Hepatocyte (in vitro differentiated cells): ENCODE data around the gene MAN1C1. TPM values are rescaled to one million over a fixed set of nuclear protein-coding genes. Genes with fewer than 3 reads are reported as not detected.

Source experiments
- DNase-seq: peaks from one replicate; pipeline ENCODE4 v3.0.0-alpha.2; 2016; ENCODE audit warnings: low spot score
- H2AFZ ChIP-seq: fragments of 200-600 bp; sonication (generic); 2 replicates; pipeline ENCODE4 v1.6.0; 2016; ENCODE audit warnings: antibody characterized with exemption, mild to moderate bottlenecking
- H3K27ac ChIP-seq: fragments of 200-600 bp; sonication (generic); 2 replicates; pipeline ENCODE4 v1.5.1; 2016; ENCODE audit warnings: mild to moderate bottlenecking
- H3K27me3 ChIP-seq: fragments of 200-600 bp; sonication (generic); 2 replicates; pipeline ENCODE4 v1.6.1; 2016
- H3K36me3 ChIP-seq: fragments of 200-600 bp; sonication (generic); replicated peaks from 2 replicates; pipeline ENCODE4 v1.5.1; 2016; ENCODE audit warnings: low read depth; ENCODE audit not compliant: insufficient read depth
- H3K4me1 ChIP-seq: fragments of 200-600 bp; sonication (generic); 2 replicates; pipeline ENCODE4 v1.5.1; 2016; ENCODE audit warnings: mild to moderate bottlenecking, moderate library complexity; ENCODE audit not compliant: insufficient read depth
- H3K4me2 ChIP-seq: fragments of 200-600 bp; sonication (generic); 2 replicates; pipeline ENCODE4 v1.6.0; 2016
- H3K4me3 ChIP-seq: fragments of 200-600 bp; sonication (generic); 2 replicates; pipeline ENCODE4 v1.5.1; 2016; ENCODE audit warnings: mild to moderate bottlenecking
- H3K79me2 ChIP-seq: fragments of 200-600 bp; sonication (generic); 2 replicates; pipeline ENCODE4 v1.6.0; 2017; ENCODE audit warnings: mild to moderate bottlenecking
- H3K9me2 ChIP-seq: fragments of 200-600 bp; sonication (generic); replicated peaks from 2 replicates; pipeline ENCODE4 v1.6.0; 2017; ENCODE audit warnings: mild to moderate bottlenecking; ENCODE audit not compliant: insufficient read depth
- H3K9me3 ChIP-seq: fragments of 200-600 bp; sonication (generic); 2 replicates; pipeline ENCODE4 v1.5.1; 2016; ENCODE audit warnings: low read depth, mild to moderate bottlenecking
- H4K20me1 ChIP-seq: fragments of 200-600 bp; sonication (generic); 2 replicates; pipeline ENCODE4 v1.6.0; 2016; ENCODE audit warnings: mild to moderate bottlenecking; ENCODE audit not compliant: insufficient read depth, poor library complexity, severe bottlenecking
- EZH2 ChIP-seq: fragments of 200-600 bp; sonication (generic); IDR thresholded peaks from 2 replicates; pipeline ENCODE4 v1.6.1; 2016; ENCODE audit warnings: antibody characterized with exemption, mild to moderate bottlenecking, borderline replicate concordance
- EZH2phosphoT487 ChIP-seq: fragments of 200-600 bp; sonication (generic); IDR thresholded peaks from one replicate; pipeline ENCODE4 v1.6.1; 2018; ENCODE audit warnings: antibody characterized with exemption, mild to moderate bottlenecking, low read depth, moderate library complexity; ENCODE audit not compliant: unreplicated experiment, severe bottlenecking
- WGBS: methylation state at CpG from one replicate; pipeline ENCODE4 v1.1.6; 2016; ENCODE audit warnings: low lambda C conversion rate; ENCODE audit errors: missing lambda C conversion rate; 5-methylcytosine and 5-hydroxymethylcytosine counted together
- polyA plus RNA-seq: library from polyadenylated mRNA; unstranded; fragments of >200 nt; fragmentation: Nextera tagmentation; extraction: Ambion mirVana; gene quantifications from 2 replicates; pipeline ENCODE4 v1.2.1, GENCODE V29; 2016
- total RNA-seq: library from RNA; depleted of rRNA; stranded (reverse); fragments of >200 nt; gene quantifications from 2 replicates; pipeline ENCODE4 v1.2.3, GENCODE V29; 2014
- TF ChIP-seq, protein P1 (sequence below): fragments of 200-600 bp; sonication (generic); IDR thresholded peaks from 2 replicates; pipeline ENCODE4 v1.5.1; 2016; ENCODE audit warnings: antibody characterized with exemption, mild to moderate bottlenecking; ENCODE audit not compliant: poor library complexity

The MAN1C1 gene
- total and polyA plus RNA-seq, 2 experiments from 2014 or later, result 20.6 to 29.3 TPM

DNA sequence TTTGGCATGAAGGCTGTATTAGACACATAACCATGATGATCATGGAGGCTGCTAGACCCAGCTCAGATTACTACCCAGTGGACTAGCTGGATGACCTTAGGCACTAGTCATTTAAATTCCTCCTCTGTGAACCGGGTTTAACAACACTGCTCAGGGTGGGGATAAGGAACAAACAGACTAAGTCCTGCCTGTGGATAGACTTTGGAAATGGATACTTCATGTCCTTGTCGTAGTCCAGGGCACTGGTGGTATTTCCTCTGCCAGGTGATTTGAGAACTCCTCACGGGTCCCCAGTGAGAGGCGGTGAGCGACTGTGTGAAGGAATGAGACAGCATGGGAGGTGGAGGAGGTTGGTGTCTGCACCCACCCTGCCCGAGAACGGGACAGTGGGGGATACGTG lies 110.5 kb downstream of the MAN1C1 start:
- no peak overlapping the region for H3K4me2 ChIP-seq
- H4K20me1 ChIP-seq, result no peaks in the 10 kb centered on the region
- no peaks in the 10 kb centered on the region for H3K79me2 ChIP-seq
- peaks cover 20% of the 10 kb centered on the region for H3K4me1 ChIP-seq
- H3K9me3 ChIP-seq, result no peaks in the 10 kb centered on the region
- no peak overlapping the region for H3K4me3 ChIP-seq
- H3K9me2 ChIP-seq, result no peaks in the 10 kb centered on the region
- peak overlapping the region; percentile 61 for H3K27ac ChIP-seq
- no peaks in the 10 kb centered on the region for H3K27me3 ChIP-seq
- no peak for DNase-seq
- 69% methylated on average over 8 of the region's 8 CpGs for WGBS
- H2AFZ ChIP-seq, result no peak overlapping the region
- TF ChIP-seq EZH2phosphoT487 (no peak), EZH2 (no peak)
- TF ChIP-seq, protein P1, sequence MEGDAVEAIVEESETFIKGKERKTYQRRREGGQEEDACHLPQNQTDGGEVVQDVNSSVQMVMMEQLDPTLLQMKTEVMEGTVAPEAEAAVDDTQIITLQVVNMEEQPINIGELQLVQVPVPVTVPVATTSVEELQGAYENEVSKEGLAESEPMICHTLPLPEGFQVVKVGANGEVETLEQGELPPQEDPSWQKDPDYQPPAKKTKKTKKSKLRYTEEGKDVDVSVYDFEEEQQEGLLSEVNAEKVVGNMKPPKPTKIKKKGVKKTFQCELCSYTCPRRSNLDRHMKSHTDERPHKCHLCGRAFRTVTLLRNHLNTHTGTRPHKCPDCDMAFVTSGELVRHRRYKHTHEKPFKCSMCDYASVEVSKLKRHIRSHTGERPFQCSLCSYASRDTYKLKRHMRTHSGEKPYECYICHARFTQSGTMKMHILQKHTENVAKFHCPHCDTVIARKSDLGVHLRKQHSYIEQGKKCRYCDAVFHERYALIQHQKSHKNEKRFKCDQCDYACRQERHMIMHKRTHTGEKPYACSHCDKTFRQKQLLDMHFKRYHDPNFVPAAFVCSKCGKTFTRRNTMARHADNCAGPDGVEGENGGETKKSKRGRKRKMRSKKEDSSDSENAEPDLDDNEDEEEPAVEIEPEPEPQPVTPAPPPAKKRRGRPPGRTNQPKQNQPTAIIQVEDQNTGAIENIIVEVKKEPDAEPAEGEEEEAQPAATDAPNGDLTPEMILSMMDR, result no peak
- H3K36me3 ChIP-seq, result no peaks in the 10 kb centered on the region

DNA sequence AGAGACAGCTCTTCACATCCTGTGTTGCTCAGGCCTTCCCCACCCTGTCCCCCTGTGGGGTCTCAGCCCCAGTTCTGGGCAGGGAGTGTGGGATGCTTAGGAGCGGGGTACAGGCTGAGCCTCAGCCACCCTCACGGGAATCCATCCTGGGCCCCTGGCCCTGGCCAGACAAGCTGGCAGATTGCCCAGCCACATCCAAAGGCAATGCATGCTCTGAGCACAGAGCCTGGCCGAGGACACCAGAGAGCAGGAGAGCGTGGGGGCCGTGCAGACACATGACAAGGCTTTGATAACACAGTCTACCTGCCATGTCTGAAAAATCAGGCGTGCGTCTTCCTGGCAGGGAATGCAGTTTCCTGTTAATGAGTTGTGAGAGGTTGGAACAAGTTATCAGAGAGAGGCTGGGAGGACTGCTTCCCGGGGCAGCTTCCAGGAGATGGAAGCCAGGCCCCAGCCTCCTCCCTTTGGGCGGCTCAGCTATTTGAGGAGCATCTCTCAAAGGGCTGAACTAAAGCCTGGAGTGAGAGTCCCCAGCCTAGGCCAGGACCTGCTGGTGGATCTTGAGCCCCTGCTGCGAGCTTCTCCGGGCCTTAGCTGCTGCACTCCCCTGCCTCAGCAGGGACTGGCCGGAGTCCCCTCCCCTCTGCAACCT lies 111.2 kb downstream of the MAN1C1 start:
- Histone ChIP-seq H3K4me2 (peak overlapping the region; percentile 23), H3K36me3 (no peaks in the 10 kb centered on the region), H3K4me3 (no peak overlapping the region), H2AFZ (no peak overlapping the region), H3K27me3 (no peaks in the 10 kb centered on the region), H3K79me2 (no peaks in the 10 kb centered on the region), H3K9me3 (no peaks in the 10 kb centered on the region), H3K9me2 (no peaks in the 10 kb centered on the region), H4K20me1 (no peaks in the 10 kb centered on the region), H3K27ac (peak overlapping the region; percentile 61), H3K4me1 (peaks cover 20% of the 10 kb centered on the region)
- 19% methylated on average over 9 of the region's 12 CpGs for WGBS
- TF ChIP-seq, protein P1, result no peak
- TF ChIP-seq EZH2phosphoT487 (no peak), EZH2 (no peak)
- DNase-seq, result peak; percentile 84

DNA sequence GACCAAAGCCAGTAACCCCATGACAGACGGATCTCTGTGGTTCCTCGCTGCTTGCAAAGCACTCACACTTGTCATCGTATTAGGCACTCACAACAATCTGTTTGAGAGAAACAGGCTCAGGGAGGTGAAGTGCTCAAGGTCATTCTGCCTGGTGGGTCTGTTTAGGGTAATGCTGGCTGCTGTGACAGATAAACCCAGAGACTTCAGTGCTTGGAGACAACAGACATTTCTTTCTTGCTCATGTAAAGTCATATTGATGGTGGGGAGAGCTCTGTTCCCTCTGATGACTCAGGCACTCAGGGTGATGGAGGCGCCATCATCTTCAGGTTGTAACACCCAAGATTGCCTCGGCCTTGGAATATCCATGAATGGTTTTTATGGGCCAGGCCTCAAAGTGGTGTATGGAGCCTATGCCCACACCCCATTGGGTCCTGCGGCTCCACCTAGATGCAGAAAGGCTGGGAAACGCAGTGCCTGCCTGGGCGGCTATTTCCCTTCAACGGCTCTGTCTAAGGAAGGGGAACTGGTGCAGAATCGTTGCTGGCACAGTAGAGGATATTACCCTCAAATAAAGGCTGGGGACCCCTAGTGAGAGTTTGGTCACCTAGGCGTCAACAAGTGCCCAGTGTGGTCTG lies 111.8 kb downstream of the MAN1C1 start:
- Histone ChIP-seq H4K20me1 (no peaks in the 10 kb centered on the region), H3K9me3 (no peaks in the 10 kb centered on the region), H3K4me3 (no peak overlapping the region), H3K4me2 (peak overlapping the region; percentile 23), H3K79me2 (no peaks in the 10 kb centered on the region), H3K27me3 (no peaks in the 10 kb centered on the region), H3K36me3 (no peaks in the 10 kb centered on the region), H3K9me2 (no peaks in the 10 kb centered on the region), H3K4me1 (peaks cover 20% of the 10 kb centered on the region), H2AFZ (no peak overlapping the region), H3K27ac (peak overlapping the region; percentile 61)
- 77% methylated on average over 11 of the region's 11 CpGs for WGBS
- TF ChIP-seq, protein P1, result no peak
- no peak for TF ChIP-seq EZH2phosphoT487
- TF ChIP-seq EZH2, result no peak
- no peak for DNase-seq
